CD4-positive, alpha-beta T cell treated with Interleukin-4 for 4 hours (primary cell): Measurements from ENCODE around the gene TRMT61B.

ENCODE experiments used
- DNase-seq: peaks from one replicate; pipeline ENCODE4 v3.0.0-alpha.2; 2020

Gene TRMT61B

GRCh38 chr2:28855193-28855592, 14.9 kb downstream of the TRMT61B start:
- DNase-seq: no peak

- DNase-seq: no peak
These were observed 28.1 kb downstream of the TRMT61B start for GRCh38 chr2:28842042-28842441.

- DNase-seq: no peak
These were observed 31.1 kb downstream of the TRMT61B start for GRCh38 chr2:28838971-28839370.

GRCh38 chr2:28835781-28836180, 34.3 kb downstream of the TRMT61B start:
- DNase-seq: no peak

GRCh38 chr2:28833740-28834470, 36.2 kb downstream of the TRMT61B start:
- no peak for DNase-seq

GRCh38 chr2:28828382-28828781, 41.7 kb downstream of the TRMT61B start:
- no peak for DNase-seq

- no peak for DNase-seq
These were observed 45.2 kb downstream of the TRMT61B start for GRCh38 chr2:28824870-28825269.

GRCh38 chr2:28824207-28824606, 45.9 kb downstream of the TRMT61B start:
- DNase-seq: no peak

GRCh38 chr2:28822036-28822435, 48.1 kb downstream of the TRMT61B start:
- no peak for DNase-seq

- peak; percentile 79 for DNase-seq
These were observed 48.7 kb downstream of the TRMT61B start for GRCh38 chr2:28821295-28821958.

- DNase-seq: no peak
These were observed 52.1 kb downstream of the TRMT61B start for GRCh38 chr2:28818053-28818452.

GRCh38 chr2:28810384-28811285, 59.5 kb downstream of the TRMT61B start, which contains the start of gene SPDYA:
Gene SPDYA (plus strand): TSS chr2:28810834. CDS start chr2:28816015, 5,181 bp downstream.
- DNase-seq: peak; percentile 67

- DNase-seq: no peak
These were observed 60.2 kb downstream of the TRMT61B start for GRCh38 chr2:28809927-28810326.

GRCh38 chr2:28802975-28803429, 67.1 kb downstream of the TRMT61B start:
- DNase-seq: no peak

GRCh38 chr2:28801726-28802125, 68.4 kb downstream of the TRMT61B start:
- DNase-seq: no peak
